ENCODE measurements around the gene PPP6R3. TPM values are rescaled to one million over a fixed set of nuclear protein-coding genes. Genes with fewer than 3 reads are reported as not detected.

The PPP6R3 gene
- polyA plus RNA-seq, 1 of the 3 experiments (the other 2 are of a cell fraction), result 28.1 TPM

DNA sequence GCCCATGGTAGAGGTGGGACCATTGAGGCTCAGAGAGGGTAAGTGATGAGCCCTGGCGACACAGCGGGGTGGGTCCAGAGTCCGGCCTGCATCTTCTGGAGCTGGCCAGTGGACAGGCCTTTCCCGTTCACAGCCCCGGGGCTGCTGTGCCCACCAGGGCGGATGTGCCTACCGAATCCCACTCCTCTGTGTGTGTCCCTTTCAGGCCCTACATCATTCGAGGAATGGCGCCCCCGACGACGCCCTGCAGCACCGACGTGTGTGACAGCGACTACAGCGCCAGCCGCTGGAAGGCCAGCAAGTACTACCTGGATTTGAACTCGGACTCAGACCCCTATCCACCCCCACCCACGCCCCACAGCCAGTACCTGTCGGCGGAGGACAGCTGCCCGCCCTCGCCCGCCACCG, 11.9 kb upstream of the PPP6R3 start:
- no peaks in the 10 kb centered on the region for H3K79me2 ChIP-seq (ENCODE audit: insufficient read depth)
- no peak overlapping the region for H3K27ac ChIP-seq (ENCODE audit: low read depth in 2 of 2, low read length in 1 of 2)
- POLR2A ChIA-PET, result no interaction called here
- H3K9ac ChIP-seq, result no peak overlapping the region
- peaks cover 0 to 3% of the 10 kb centered on the region in 2 experiments for H3K36me3 ChIP-seq (replicated peaks in 1 of 2; ENCODE audit: control insufficient read depth in 1 of 2, insufficient read depth in 2 of 2, low read length in 1 of 2)
- no peaks in the 10 kb centered on the region for H3K9me2 ChIP-seq
- H2AFZ ChIP-seq (ENCODE audit: low read depth), result no peak overlapping the region
- no peaks in the 10 kb centered on the region for H4K20me1 ChIP-seq (ENCODE audit: insufficient read depth)
- no peaks in the 10 kb centered on the region for H3F3A ChIP-seq (replicated peaks; ENCODE audit: insufficient read depth)
- CTCF ChIA-PET, result interaction anchor here (0.6 to 5.8 kb wide), 5 partner anchors 39 to 190 kb away, joined by 3 to 34 read pairs (median 3); no protein-coding TSS in a partner anchor
- 96% methylated on average over 22 of the region's 25 CpGs for WGBS (ENCODE audit: low lambda C conversion rate)
- no peaks in the 10 kb centered on the region for H3K9me3 ChIP-seq
- no peaks in the 10 kb centered on the region for H3K4me1 ChIP-seq (ENCODE audit: control insufficient read depth in 1 of 2, insufficient read depth in 2 of 2, low read depth in 1 of 2, low read length in 1 of 2)
- DNase-seq, result no peak
- H3K4me3 ChIP-seq (ENCODE audit: low read depth in 2 of 2, low read length in 1 of 2), result no peak overlapping the region
- no peak overlapping the region for H3K4me2 ChIP-seq
- TF ChIP-seq FOSL2 (IDR thresholded peaks at IDR 0.05; ENCODE audit: borderline replicate concordance, low read depth), result no peak
- no peak for TF ChIP-seq EP300 (IDR thresholded peaks at IDR 0.05; ENCODE audit: borderline replicate concordance in 1 of 2, low read depth in 1 of 2, low read length in 1 of 2)
- TF ChIP-seq CHD2 (IDR thresholded peaks at IDR 0.05; ENCODE audit: low read length, partially characterized antibody), result no peak
- no peak for TF ChIP-seq REST (IDR thresholded peaks at IDR 0.05; ENCODE audit: low read depth, low read length)
- no peaks in the 10 kb centered on the region for H3K27me3 ChIP-seq (ENCODE audit: insufficient read depth)

DNA sequence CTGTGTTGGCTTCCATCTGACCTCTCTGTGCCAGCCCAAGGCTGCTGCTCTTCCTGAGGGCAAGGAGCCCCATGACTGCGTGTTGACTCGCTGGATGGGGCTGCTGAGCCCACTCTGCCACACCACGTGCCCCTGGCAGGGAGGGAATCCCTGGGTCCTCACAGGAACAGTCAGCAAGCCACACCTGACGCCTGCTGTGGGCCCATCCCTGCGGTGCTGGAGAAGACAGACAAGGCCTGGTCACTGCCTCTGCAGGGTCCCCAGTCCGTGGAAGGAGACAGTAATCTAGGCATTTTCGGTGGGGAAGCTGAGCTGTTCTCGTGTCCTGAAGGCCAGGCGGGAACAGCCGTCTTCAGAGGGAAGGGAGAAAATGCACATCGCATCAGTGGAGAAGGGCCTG, 10.6 kb upstream of the PPP6R3 start:
- H3K79me2 ChIP-seq (ENCODE audit: insufficient read depth), result no peaks in the 10 kb centered on the region
- no peaks in the 10 kb centered on the region for H3F3A ChIP-seq (replicated peaks; ENCODE audit: insufficient read depth)
- peaks cover 0 to 3% of the 10 kb centered on the region in 2 experiments for H3K36me3 ChIP-seq (replicated peaks in 1 of 2; ENCODE audit: control insufficient read depth in 1 of 2, insufficient read depth in 2 of 2, low read length in 1 of 2)
- H4K20me1 ChIP-seq (ENCODE audit: insufficient read depth), result no peaks in the 10 kb centered on the region
- ChIA-PET POLR2A (interaction anchor here (0.7 kb wide), 1 partner anchor 141 kb away, joined by 5 read pairs; no protein-coding TSS in a partner anchor), CTCF (interaction anchor here (1.0 to 5.8 kb wide), 2 partner anchors 10 to 192 kb away, joined by 3 to 34 read pairs; no protein-coding TSS in a partner anchor)
- no peaks in the 10 kb centered on the region for H3K9me2 ChIP-seq
- no peak overlapping the region for H3K4me3 ChIP-seq (ENCODE audit: low read depth in 2 of 2, low read length in 1 of 2)
- no peak overlapping the region for H3K9ac ChIP-seq
- 100% methylated on average over 6 of the region's 11 CpGs for WGBS (ENCODE audit: low lambda C conversion rate)
- H2AFZ ChIP-seq (ENCODE audit: low read depth), result no peak overlapping the region
- no peaks in the 10 kb centered on the region for H3K27me3 ChIP-seq (ENCODE audit: insufficient read depth)
- no peaks in the 10 kb centered on the region for H3K9me3 ChIP-seq
- no peaks in the 10 kb centered on the region for H3K4me1 ChIP-seq (ENCODE audit: control insufficient read depth in 1 of 2, insufficient read depth in 2 of 2, low read depth in 1 of 2, low read length in 1 of 2)
- TF ChIP-seq, protein P1, sequence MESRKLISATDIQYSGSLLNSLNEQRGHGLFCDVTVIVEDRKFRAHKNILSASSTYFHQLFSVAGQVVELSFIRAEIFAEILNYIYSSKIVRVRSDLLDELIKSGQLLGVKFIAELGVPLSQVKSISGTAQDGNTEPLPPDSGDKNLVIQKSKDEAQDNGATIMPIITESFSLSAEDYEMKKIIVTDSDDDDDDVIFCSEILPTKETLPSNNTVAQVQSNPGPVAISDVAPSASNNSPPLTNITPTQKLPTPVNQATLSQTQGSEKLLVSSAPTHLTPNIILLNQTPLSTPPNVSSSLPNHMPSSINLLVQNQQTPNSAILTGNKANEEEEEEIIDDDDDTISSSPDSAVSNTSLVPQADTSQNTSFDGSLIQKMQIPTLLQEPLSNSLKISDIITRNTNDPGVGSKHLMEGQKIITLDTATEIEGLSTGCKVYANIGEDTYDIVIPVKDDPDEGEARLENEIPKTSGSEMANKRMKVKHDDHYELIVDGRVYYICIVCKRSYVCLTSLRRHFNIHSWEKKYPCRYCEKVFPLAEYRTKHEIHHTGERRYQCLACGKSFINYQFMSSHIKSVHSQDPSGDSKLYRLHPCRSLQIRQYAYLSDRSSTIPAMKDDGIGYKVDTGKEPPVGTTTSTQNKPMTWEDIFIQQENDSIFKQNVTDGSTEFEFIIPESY (IDR thresholded peaks at IDR 0.05; ENCODE audit: borderline replicate concordance, low read depth), result no peak
- TF ChIP-seq GABPA (IDR thresholded peaks at IDR 0.05; ENCODE audit: low read depth) (no peak), SIN3A (IDR thresholded peaks at IDR 0.05; ENCODE audit: borderline replicate concordance, low read depth, low read length) (no peak), TAF1 (IDR thresholded peaks at IDR 0.05; ENCODE audit: borderline replicate concordance, low read depth, low read length) (no peak), MEF2A (IDR thresholded peaks at IDR 0.05; ENCODE audit: borderline replicate concordance, low read depth) (no peak), YY1 (IDR thresholded peaks at IDR 0.05; ENCODE audit: low read depth) (no peak)
- H3K27ac ChIP-seq (ENCODE audit: low read depth in 2 of 2, low read length in 1 of 2), result no peak overlapping the region
- DNase-seq, result no peak
- no peak overlapping the region for H3K4me2 ChIP-seq

Data from SK-N-SH (cell line).